HG02973 (cell line): ENCODE results near the gene PTGR3.

ENCODE experiments used
- ATAC-seq: cut with Tn5 transposase; IDR thresholded peaks from one replicate; pipeline ENCODE4 v1.9.1; 2021; ENCODE audit warnings: moderate library complexity; ENCODE audit not compliant: unreplicated experiment

Gene PTGR3, protein sequence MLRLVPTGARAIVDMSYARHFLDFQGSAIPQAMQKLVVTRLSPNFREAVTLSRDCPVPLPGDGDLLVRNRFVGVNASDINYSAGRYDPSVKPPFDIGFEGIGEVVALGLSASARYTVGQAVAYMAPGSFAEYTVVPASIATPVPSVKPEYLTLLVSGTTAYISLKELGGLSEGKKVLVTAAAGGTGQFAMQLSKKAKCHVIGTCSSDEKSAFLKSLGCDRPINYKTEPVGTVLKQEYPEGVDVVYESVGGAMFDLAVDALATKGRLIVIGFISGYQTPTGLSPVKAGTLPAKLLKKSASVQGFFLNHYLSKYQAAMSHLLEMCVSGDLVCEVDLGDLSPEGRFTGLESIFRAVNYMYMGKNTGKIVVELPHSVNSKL

DNA sequence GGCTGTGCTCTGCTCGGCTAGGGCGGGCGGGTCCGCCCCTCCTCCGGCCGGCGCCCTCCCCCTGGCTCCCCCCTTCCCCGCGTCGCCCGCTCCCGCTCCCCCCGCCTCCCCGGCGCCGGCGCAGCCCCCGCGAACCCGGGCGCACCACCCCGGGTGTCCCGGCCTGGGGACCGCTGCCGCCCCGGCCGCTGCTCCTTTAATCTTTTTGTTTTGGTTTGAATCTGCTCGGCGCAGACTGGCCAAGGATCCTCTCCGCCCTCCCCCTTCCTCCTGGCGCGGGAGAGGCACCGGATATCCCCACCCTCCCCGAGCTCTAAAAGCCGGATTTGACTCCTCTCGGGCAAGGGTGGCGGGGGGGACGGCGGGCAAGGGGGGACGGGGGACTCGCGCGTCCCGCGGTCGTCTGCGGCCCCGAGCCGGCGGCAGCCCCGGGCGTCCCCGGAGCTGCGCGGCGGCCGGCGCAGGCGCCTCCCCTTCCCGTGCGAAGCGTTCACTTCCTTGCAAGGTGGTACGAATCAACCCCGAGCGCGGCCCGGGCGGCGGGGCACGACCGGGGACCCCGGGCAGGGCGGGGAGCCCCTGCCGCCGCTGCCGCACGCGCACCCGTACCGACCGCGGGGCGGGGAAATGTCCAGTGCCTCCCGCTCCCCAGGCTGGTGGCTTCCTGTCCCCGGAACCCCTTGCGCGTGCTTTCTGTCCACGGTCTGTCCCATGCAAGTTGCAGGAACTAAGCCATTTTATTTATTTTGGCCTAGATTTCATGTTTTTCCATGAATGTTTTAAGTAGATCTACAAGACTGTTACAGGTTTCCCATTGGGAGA, at the start of gene PTGR3:
PTGR3 (minus strand) TSS at position 11 of the 822 bp plus-strand sequence. CDS start 81 bp downstream, outside the sequence.
- ATAC-seq, result peak; percentile 42

DNA sequence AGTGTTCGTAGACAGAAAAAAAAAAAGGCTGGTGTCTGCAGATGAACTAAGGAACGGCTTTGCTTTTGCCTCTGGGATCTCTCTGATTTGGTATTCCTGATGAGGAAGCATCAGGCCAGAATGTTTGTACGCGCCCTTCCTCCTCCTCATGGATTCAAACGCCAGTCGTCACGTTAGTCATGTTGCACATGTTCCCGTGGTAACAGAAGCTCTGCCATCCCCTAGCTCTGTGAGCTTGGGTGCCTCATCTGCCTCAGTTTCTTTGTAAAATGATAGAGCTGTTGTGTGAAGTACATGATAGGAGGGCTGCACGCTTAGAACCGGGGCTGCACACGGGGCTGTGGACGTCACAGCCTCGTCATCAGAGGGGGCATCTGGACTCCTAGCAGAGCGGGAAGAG, 48.7 kb upstream of the PTGR3 start:
- no peak for ATAC-seq

DNA sequence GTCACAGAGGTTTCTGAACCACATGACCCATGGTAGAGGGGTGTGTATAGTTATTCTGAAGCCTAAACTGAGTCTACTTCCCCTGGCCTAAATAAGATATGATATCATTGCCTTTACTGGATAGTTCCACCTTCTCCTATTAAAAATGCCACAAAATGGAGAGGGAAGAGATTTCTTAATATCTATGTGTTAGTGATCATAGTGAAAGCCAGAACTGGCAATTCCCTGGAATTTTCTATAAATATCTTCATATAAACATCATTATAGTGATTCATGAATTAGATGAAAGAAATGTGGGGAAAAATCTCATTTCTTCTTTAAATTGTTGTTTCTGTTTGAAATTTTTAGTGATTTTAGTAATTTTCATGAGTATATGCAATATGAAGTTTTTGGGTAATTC, 47.4 kb upstream of the PTGR3 start:
- ATAC-seq, result no peak

DNA sequence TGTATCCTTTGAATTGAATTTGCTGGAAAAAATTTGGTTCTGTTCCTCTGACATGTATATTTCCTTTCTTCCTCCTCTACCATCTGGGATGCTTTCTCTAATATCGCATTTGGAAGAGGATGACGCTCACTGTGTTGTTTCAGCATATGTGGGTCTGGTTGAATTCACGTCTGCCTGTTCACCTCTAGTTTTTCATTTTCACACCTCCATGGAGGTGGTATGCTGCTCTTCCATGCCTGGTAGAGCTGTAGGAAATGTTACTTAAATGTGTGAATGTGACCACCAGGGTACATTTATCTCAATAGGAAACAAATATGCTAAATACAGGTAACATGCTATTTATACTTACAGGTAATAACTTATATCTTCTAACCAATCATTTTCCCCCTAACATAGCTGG, 46.2 kb upstream of the PTGR3 start:
- ATAC-seq, result no peak

DNA sequence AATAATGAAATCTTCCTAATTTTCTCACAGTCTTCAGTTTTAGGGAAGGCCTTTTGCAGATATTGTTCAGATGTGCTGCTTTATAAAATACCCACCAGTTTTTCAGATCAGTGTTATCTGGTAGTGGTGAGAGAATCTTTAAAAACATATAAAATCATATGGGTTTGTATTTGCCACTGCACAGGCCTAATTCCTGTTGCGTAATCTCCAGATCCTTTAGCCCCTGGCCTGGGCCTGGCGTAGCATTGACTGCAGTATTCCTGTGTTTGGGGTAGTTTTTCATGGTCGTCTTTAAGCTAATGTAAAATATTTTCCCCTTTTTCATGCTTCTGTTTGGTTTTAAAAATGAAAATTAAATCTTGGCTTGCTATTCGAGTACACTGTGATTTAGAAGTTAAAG, 44.8 kb upstream of the PTGR3 start:
- no peak for ATAC-seq

DNA sequence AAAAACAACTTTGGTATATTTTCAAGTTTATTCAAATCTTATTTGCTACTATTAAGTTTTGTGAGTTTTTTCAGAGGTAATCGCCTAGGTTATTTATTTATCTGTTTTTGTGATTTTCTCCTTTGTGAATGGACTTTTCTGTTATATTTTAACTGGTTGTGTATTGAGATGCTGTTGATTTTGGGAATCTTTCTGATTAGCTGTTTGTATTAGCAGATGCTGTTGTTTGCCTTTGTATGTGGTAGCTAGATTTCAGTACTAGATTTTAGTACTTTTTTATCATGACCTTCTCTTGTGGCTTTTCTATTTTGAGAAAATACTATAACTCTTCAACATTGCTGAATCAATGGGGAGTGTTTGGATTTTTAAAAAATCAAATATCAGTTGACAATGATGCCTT, 44.1 kb upstream of the PTGR3 start:
- ATAC-seq, result no peak

DNA sequence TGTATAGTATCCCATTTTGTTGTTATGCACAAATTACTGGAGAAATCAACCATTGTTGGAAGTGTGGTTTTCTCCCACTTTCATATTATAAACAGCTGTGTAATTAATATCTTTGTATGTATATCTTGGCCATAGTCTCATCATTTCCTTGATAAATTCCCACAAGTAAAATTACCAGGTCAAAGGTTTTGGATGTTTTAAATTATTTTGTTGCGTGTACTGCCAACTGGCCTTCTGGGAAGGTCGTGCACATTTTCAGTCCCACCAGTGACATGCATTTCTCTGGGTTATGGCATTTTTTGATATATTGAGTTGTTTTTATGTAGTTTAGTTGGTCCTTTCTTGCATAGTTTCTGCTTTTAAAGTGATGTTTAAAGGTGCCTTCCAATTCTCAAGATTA, 43.2 kb upstream of the PTGR3 start:
- no peak for ATAC-seq

DNA sequence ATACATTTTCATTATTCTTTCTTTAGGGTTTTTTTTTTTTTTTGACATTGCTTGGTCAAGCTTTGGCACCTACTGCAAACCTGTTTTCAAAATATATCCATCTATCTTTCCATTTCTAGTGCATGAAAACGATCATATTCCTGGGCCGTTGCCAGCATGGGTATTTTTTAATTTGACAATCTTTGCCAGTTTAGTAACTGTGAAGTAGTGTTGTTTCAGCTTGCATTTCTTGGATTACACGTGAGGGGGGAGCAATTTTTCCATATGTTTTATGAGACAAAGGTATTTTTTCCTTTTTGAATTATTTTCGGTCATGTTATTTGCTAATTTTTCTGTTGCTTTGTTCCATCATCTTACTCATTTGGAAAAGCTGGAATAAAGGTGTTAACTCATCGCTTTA, 42.5 kb upstream of the PTGR3 start:
- ATAC-seq, result no peak

DNA sequence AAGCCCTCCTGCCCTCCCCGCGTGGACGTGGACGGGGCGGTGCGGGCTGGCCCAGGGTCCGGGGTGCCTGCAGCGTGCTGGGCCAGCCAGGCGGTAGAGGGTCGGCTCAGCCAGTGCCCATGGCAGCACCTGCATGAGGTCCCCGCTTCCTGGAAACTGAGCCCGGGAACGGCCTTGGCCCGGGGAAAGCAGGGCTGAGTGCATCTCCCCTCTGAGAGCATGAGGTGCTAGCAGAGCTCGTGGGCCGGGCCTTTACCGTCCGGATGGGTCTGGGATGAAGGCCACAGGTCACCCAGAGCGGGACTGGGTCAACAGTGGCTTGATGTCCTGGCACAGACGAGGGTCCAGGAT, 41.5 kb upstream of the PTGR3 start:
- no peak for ATAC-seq

DNA sequence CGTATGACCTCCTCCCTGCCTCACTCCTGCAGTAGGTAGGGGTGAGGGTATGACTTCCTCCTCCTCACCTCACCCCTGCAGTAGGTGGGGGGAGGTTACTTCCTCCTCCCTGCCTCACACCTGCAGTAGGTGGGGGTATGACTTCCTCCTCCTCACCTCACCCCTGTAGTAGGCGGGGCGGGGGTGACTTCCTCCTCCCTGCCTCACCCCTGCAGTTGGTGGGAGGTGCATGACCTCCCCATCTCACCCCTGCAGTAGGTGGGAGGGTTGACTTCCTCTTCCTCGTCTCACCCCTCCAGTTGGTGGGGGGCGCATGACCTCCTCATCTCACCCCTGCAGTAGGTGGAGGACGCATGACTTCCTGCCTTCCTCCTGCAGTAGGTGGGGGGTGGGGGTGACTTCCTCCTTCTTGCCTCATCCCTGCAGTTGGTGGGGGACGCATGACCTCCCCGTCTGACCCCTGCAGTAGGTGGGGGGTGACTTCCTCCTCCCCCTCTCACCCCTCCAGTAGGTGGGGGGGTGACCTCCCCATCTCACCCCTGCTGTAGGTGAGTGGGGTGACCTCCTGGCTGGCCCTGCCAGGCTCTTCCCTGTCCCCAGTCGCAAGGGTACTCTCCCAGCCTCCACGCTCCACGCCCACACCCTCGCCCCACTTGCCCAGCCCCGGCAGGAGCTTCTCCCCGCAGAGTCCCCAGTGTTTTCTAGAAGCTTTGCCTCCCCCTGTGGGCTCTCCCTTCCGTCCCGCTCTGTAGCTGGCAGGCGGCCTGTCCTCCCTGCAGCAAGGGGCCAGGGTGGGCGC, 40.9 kb upstream of the PTGR3 start:
- ATAC-seq, result no peak

DNA sequence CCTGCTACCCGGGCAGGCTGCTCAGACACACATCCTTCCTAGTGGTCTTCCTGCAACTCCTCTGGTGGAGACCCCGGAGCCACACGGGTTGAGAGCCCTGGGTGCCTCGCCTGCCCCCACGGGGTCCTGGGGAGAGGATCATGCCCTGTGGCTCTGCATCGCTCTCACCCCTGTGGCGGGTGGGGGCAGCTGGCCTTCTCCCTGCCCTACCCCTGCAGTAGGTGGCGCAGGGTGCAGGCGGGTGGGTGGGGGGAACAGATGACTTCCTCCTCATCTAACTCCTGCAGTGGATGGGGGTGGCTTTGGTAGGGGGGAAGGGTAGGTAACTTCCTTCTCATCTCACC, 40.2 kb upstream of the PTGR3 start:
- no peak for ATAC-seq

DNA sequence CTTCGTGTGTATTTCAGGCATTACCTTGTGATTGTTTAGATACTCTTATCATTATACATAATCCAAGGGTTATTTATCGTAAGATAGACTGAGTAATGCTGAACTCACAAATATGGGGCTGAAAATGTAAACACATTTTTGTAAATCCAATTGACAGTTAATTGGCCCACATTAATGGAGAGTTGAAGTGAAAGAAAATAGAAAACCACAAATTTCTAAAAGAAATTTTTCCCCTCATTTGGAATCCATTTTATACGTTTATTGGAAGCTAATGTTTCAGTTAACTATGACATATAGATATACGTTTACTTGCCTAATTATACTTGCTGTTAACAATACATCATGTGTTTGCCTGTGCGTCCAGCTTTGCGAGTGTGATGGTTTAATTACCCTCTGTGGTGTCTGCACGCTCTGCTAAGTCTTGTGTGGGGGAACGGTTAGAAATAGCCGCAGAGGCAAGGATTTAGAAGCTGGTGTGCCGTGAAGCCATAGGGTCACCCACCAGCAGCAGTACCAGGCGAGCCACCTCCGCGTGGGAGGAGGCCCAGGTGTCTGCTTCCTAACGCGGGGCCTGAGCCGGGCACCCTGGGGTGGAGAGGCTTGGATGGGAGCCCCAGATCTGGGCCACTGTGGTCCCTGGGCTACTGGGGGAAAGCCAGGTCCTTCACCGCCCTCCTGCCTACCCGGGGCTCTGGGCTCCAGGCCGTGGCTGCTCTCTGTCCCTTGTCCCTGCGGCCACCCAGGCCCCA, 39.7 kb upstream of the PTGR3 start:
- ATAC-seq, result no peak

DNA sequence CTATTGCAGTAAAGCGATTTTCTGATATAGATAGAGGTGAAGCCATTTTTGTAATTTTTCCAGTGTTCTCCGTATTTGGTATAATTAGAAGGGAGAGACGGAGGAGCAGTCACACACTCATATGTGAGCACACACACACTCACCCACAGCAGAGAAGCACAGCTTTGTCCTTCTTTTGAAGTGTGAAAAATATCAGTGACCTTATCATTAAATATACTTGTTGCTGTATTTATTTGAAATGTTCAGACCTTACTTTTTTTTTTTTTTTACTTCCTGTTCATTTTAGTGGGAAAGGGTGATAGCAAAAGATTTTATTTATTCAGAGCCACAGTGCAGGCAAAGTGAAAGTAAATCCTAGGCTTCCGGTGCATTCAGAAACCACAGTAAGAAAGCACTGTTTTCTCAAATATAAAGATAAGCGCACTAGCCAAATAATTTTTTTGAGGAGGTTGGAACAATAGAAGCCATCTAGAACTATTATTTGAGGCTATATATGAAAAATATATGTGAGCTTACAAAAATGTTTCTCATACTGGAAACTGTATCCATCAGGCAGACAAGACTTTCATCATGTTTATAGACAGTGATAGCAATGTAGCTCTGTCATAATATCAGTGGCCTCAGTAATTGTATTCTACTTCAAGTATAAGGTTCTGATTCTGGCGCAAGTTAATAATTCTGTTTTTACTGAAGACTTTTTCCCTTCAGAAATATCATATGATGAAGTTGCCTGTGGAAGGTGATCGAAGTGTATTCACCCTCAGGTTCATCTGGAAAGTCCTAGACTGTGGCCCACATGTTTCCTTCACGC, 38.9 kb upstream of the PTGR3 start:
- ATAC-seq, result peak; percentile 64

DNA sequence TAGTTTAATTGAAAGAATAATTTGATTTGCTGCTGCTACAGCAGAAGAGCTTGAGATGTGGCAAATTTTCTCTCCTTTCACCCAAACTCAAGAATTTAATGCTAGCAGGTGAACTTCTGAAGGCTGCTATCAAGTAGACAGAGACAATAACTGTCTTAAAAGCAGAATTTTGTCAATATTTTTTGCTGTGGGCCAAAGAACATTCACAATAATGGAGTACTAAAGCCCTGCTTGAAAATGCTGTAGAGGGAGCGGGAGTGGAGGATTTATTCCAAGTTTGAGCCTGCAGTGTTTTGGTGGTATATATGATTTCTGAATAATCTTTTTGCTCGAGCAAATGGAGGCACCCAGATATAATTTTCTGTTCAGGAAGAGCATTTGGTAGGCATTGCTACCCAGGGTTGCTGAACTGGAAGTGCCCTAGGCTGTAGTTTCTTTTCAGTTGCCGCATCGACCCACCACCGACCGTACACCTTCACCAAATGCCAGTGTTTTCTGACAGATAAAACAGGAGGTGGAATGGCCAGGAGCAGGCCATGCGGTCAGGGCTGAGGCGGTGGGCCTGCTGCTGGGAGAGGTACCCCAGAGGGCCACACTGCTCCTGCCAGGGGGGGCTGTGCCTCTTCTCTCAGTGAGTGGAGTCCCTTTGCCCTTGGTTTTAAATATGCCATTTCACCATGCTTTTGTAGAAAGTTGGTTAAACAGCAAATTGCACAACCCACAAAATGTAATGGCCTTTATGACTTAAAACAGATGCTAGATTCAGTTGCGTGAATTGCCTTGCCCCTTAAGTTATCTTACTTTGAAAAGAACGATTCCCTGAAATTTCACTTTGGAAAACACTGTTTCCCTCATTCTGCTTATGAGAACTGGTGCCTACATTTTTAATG, 38.0 kb upstream of the PTGR3 start:
- ATAC-seq, result no peak

DNA sequence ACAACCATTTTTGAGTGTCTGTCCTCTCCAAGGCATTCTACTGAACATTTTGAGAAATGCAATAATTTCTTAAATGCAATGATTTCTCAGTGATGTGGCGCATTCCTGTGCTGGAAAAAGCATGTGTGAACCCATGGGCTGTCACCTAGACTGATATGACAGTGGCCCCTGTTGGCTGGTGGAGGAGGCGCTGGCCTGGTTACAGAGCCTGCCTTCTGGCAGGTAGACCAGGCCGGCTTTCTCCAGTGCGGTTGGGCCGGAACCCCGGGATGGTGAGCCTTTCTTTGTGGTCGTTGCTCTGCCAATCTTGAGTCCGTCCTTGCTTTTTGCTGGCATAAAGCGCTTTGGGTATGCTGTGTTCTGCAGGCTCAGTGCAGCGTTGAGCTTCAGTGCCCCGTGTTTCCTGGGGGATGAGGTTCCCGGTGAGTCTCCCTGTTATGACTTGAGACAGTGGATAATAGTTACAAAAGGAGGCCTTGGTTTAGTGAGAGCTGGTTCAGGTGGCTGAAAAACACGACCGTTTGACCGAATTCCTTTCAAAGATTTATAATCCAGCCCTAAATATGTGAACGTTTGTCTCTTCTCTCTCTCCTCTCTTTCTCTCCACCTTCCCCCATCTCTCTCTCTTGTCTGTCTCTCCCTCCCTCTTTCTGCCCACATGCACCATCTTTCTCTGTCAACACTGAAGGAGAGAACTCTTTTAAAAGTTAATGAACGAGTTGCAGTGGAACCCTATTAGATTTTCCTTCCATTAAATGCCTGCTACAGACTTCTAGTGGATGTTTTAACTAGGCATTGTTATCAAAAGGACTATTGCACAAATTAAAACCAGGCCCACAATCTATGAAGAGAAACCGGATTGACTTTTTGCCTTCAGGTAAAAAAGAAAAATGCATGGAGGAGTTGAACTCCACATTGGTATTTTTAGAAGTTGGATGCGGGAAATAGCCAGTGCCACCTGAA, 35.7 kb upstream of the PTGR3 start:
- no peak for ATAC-seq

DNA sequence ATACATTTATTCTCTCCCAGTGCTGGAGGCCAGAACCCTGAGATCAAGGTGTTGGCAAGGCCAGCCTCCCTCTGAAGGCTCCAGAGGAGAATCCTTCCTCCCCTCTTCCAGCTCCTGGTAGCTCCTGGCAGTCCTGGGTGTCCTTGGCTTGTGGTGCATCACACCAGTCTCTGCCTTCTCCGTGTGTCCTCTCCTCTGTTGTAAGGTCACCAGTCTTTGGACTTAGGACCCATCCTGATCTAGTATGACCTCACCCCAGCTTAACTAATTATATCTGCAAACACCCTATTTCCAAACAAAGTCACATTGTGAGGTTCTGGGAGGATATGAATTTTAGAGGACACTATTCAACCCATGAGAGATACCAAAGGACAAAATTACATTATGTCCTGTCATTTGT, 32.8 kb upstream of the PTGR3 start:
- ATAC-seq, result no peak

DNA sequence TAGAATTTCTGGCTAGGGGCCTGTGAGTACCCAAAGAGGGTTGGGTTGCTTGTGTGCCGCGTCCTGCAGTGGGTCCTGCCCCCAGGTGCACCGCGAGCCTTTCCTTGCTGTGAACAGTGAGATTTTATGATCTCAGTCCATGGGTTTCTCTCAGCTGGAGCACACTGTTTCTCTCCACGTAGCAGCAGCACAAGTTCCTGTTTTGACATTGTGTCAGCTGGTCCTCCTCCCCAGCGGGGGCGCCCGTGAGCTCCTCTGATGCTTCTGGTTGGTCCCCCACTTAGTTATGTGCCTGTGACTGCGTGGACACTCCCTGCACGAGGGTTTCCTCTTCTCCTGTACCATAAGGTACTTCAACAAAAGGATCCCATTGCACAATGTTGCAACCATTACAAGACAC, 31.5 kb upstream of the PTGR3 start:
- ATAC-seq, result no peak

DNA sequence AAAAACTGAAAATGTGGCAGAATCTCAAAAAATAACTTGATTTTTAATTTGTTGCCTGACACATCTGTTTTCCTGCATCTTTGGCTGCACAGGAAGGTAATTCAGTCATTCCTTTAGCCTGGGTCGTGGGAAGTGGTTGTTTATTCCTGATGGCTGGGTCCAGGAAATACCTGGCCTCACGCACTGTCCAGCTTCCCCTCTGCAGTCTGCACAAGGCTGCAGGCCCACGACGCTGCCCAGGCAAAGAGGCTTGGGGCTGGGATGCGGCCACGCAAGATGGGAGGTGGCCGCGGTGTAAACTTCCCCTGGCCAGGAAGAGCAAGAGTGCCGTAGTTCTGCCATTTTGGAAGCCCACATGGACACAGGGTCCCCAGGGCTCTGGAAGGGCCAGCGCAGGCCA, 29.8 kb upstream of the PTGR3 start:
- no peak for ATAC-seq
